ENCODE results near the gene COX8A.
"Not testable (repeated sequence)": the region's sequence is repeated elsewhere in the genome, so short reads cannot be mapped to it uniquely, and the experiment has no call there.

Gene COX8A

DNA sequence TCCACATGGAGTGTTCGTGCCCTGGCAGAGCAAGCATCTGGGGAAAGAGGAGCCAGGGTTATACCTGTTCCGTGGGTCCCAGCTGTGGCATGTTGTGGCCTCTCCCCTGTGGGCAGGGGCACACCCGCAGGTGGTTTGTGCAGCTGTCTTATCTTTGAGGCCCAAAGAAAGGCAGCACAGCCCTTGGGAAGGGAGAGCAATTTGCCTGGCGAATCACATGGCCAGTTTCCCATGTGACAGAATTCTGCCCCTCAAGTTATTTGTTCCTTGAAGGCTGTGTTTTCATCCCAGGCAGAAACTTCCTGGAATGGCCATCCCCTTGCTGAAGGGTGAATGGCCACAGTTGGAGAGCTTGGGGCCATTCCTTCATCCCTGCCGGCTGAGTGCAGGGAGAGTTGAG lies 16.4 kb upstream of the COX8A start:
- Histone ChIP-seq H3K79me2 (ENCODE audit: insufficient read depth, low read length) (no peaks in the 10 kb centered on the region), H3K9me3 (ENCODE audit: insufficient read depth, low read depth, low read length) (no peaks in the 10 kb centered on the region), H2AFZ (ENCODE audit: low read length) (no peak overlapping the region), H3F3A (ENCODE audit: low read depth) (no peaks in the 10 kb centered on the region), H3K9me2 (replicated peaks; ENCODE audit: low read depth, low read length) (no peaks in the 10 kb centered on the region), H3K4me2 (ENCODE audit: low read depth, low read length, poor library complexity, severe bottlenecking) (no peak overlapping the region), H3K4me1 (ENCODE audit: insufficient read depth, low read length, poor library complexity, severe bottlenecking) (peaks cover 31% of the 10 kb centered on the region), H3K4me3 (ENCODE audit: low read length, poor library complexity, severe bottlenecking) (no peak overlapping the region), H3K27me3 (ENCODE audit: insufficient read depth, low read length, poor library complexity, severe bottlenecking) (no peaks in the 10 kb centered on the region), H4K20me1 (ENCODE audit: insufficient read depth, low read length, poor library complexity, severe bottlenecking) (no peaks in the 10 kb centered on the region), H3K36me3 (ENCODE audit: insufficient read depth, low read length) (peaks cover 34% of the 10 kb centered on the region; the same call in 1 of the 2 replicates), H3K9ac (ENCODE audit: low read depth, low read length, poor library complexity, severe bottlenecking) (no peak overlapping the region)
- no peak for TF ChIP-seq EZH2phosphoT487 (IDR thresholded peaks at IDR 0.05; ENCODE audit: borderline replicate concordance)
- TF ChIP-seq, protein P1, sequence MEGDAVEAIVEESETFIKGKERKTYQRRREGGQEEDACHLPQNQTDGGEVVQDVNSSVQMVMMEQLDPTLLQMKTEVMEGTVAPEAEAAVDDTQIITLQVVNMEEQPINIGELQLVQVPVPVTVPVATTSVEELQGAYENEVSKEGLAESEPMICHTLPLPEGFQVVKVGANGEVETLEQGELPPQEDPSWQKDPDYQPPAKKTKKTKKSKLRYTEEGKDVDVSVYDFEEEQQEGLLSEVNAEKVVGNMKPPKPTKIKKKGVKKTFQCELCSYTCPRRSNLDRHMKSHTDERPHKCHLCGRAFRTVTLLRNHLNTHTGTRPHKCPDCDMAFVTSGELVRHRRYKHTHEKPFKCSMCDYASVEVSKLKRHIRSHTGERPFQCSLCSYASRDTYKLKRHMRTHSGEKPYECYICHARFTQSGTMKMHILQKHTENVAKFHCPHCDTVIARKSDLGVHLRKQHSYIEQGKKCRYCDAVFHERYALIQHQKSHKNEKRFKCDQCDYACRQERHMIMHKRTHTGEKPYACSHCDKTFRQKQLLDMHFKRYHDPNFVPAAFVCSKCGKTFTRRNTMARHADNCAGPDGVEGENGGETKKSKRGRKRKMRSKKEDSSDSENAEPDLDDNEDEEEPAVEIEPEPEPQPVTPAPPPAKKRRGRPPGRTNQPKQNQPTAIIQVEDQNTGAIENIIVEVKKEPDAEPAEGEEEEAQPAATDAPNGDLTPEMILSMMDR (conservative IDR thresholded peaks at IDR 0.05; ENCODE audit: low read length), result no peak

DNA sequence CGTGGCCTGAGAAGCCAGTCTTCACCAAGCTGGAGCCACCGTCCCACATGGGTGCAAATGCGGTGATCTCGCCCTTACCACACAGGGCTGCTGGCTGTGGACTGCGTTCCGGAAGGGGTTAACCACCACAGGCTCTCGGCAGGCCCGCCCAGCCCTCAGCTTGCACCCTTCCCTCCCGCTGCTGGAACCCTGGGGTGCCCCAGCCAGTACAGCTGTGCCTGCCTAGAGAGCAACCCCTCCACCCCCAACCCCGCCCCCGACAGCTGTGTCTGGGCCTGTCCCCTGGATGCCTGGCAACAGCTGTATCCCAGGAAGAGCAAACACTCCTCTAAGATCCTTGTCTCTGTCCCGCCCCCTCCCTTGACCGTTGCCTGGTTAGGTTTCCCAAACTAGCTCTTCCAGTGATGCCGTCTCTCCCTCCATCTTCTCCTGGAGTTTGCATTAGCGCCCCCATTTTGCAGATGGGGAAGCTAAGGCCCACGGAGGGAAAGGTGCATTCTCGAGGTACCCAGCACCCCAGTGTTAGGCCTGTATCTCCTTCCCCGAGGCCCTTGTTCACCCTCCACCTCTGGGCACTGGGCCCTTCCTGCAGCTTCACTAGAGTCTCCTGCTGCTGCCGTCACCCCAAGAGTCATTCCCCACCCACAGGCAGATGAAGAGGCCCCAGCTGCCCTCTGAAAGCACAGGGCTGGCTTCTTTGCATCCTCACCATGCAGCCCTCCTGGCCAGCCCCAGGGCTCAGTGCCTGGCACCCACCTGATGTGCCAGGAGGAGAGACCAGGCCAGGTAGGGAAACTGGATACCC lies 12.6 kb upstream of the COX8A start:
- H3K27me3 ChIP-seq (ENCODE audit: insufficient read depth, low read length, poor library complexity, severe bottlenecking), result no peaks in the 10 kb centered on the region
- H4K20me1 ChIP-seq (ENCODE audit: insufficient read depth, low read length, poor library complexity, severe bottlenecking), result no peaks in the 10 kb centered on the region
- no peaks in the 10 kb centered on the region for H3F3A ChIP-seq (ENCODE audit: low read depth)
- TF ChIP-seq, protein P1 (conservative IDR thresholded peaks at IDR 0.05; ENCODE audit: low read length), result no peak
- no peak for TF ChIP-seq EZH2phosphoT487 (IDR thresholded peaks at IDR 0.05; ENCODE audit: borderline replicate concordance)
- no peaks in the 10 kb centered on the region for H3K79me2 ChIP-seq (ENCODE audit: insufficient read depth, low read length)
- H3K9me3 ChIP-seq (ENCODE audit: insufficient read depth, low read depth, low read length), result no peaks in the 10 kb centered on the region
- peaks cover 31% of the 10 kb centered on the region for H3K4me1 ChIP-seq (ENCODE audit: insufficient read depth, low read length, poor library complexity, severe bottlenecking)
- H3K4me2 ChIP-seq (ENCODE audit: low read depth, low read length, poor library complexity, severe bottlenecking), result peak overlapping the region; percentile 61
- no peaks in the 10 kb centered on the region for H3K9me2 ChIP-seq (replicated peaks; ENCODE audit: low read depth, low read length)
- no peaks in the 10 kb centered on the region for H3K36me3 ChIP-seq (ENCODE audit: insufficient read depth, low read length)
- H2AFZ ChIP-seq (ENCODE audit: low read length), result no peak overlapping the region
- H3K4me3 ChIP-seq (ENCODE audit: low read length, poor library complexity, severe bottlenecking), result peak overlapping the region; percentile 38
- H3K9ac ChIP-seq (ENCODE audit: low read depth, low read length, poor library complexity, severe bottlenecking), result peak overlapping the region; percentile 33

DNA sequence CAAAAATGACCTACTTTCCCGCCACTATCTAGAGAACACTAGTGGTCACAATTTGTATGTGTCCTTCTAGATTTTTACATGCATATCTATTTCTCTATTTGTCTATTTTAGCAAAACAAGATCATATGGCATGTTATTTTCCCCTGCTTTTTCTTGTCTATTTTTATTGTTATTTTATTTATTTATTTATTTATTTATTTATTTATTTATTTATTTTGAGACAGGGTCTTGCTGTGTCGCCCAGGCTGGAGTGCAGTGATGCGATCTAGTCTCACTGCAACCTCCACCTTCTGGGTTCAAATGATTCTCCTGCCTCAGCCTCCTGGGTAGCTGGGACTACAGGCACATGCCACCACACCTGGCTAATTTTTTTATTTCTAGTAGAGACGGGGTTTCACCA lies 10.5 kb upstream of the COX8A start:
- not testable (repeated sequence) for H4K20me1 ChIP-seq (ENCODE audit: insufficient read depth, low read length, poor library complexity, severe bottlenecking); H3K79me2 ChIP-seq (ENCODE audit: insufficient read depth, low read length); H3K27me3 ChIP-seq (ENCODE audit: insufficient read depth, low read length, poor library complexity, severe bottlenecking); H3K4me3 ChIP-seq (ENCODE audit: low read length, poor library complexity, severe bottlenecking); H2AFZ ChIP-seq (ENCODE audit: low read length); H3K9me3 ChIP-seq (ENCODE audit: insufficient read depth, low read depth, low read length); H3F3A ChIP-seq (ENCODE audit: low read depth); H3K36me3 ChIP-seq (ENCODE audit: insufficient read depth, low read length); H3K9ac ChIP-seq (ENCODE audit: low read depth, low read length, poor library complexity, severe bottlenecking); H3K4me2 ChIP-seq (ENCODE audit: low read depth, low read length, poor library complexity, severe bottlenecking); H3K9me2 ChIP-seq (replicated peaks; ENCODE audit: low read depth, low read length)
- H3K4me1 ChIP-seq (ENCODE audit: insufficient read depth, low read length, poor library complexity, severe bottlenecking), result peaks cover 25% of the 10 kb centered on the region

DNA sequence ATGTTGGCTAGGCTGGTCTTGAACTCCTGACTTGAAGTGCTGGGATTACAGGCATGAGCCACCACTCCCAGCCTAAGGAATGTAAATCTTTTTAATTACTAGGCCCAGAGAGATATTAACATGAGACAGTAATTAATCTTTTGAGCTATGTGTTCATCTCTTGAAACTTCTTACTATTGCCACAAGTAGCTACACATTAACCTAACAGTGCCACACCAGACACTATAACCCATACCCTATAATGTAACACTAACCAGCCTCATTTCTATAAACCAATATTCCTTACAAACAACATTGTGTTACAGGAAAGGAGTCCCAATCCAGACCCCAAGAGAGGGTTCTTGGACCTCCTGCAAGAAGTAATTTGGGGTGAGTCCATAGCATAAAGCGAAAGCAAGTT lies 8.0 kb upstream of the COX8A start:
- Histone ChIP-seq H3K9ac (ENCODE audit: low read depth, low read length, poor library complexity, severe bottlenecking) (no peak overlapping the region), H3K27me3 (ENCODE audit: insufficient read depth, low read length, poor library complexity, severe bottlenecking) (no peaks in the 10 kb centered on the region), H3K4me2 (ENCODE audit: low read depth, low read length, poor library complexity, severe bottlenecking) (no peak overlapping the region), H3F3A (ENCODE audit: low read depth) (no peaks in the 10 kb centered on the region), H3K79me2 (ENCODE audit: insufficient read depth, low read length) (no peaks in the 10 kb centered on the region), H2AFZ (ENCODE audit: low read length) (no peak overlapping the region), H3K9me3 (ENCODE audit: insufficient read depth, low read depth, low read length) (no peaks in the 10 kb centered on the region), H3K36me3 (ENCODE audit: insufficient read depth, low read length) (no peaks in the 10 kb centered on the region), H3K4me3 (ENCODE audit: low read length, poor library complexity, severe bottlenecking) (no peak overlapping the region), H4K20me1 (ENCODE audit: insufficient read depth, low read length, poor library complexity, severe bottlenecking) (no peaks in the 10 kb centered on the region), H3K4me1 (ENCODE audit: insufficient read depth, low read length, poor library complexity, severe bottlenecking) (peaks cover 9% of the 10 kb centered on the region), H3K9me2 (replicated peaks; ENCODE audit: low read depth, low read length) (no peaks in the 10 kb centered on the region)
- TF ChIP-seq, protein P1 (conservative IDR thresholded peaks at IDR 0.05; ENCODE audit: low read length), result no peak
- TF ChIP-seq EZH2phosphoT487 (IDR thresholded peaks at IDR 0.05; ENCODE audit: borderline replicate concordance), result no peak
